T47D (cell line): ENCODE measurements around the gene ZDHHC7.

Experiments
- DNase-seq, 2 experiments: peaks; one replicate each; pipeline versions ENCODE4 v3.0.0 to v3.0.0-alpha.2; 2011 to 2012; ENCODE audit warnings: low read depth in 1 of 2, low spot score in 1 of 2
- JUND ChIP-seq: IDR thresholded peaks from 2 replicates; pipeline ENCODE4 v1.6.1; 2012; ENCODE audit warnings: low read depth
- in situ Hi-C: cut with HindIII; loops from 2 replicates; pipeline ENCODE4 v1.10.0; 2016; ENCODE audit warnings: low sequenced_read_pairs, low pct_unique_long_range_greater_than_20kb

ZDHHC7 gene

GRCh38 chr16:85049706-85050305 is 38.5 kb upstream of the ZDHHC7 start:
- in situ Hi-C loops = no loop called here
- DNase-seq = no peak
- TF ChIP-seq JUND = no peak

- no peak for TF ChIP-seq JUND
- in situ Hi-C loops = no loop called here
- DNase-seq = no peak
These were observed 37.7 kb upstream of the ZDHHC7 start for GRCh38 chr16:85048921-85049562.

- no peak for TF ChIP-seq JUND
- no peak for DNase-seq
- in situ Hi-C loops = no loop called here
These were observed 36.6 kb upstream of the ZDHHC7 start for GRCh38 chr16:85047867-85048455.

- no peak for TF ChIP-seq JUND
- DNase-seq = no peak
- in situ Hi-C loops = no loop called here
These were observed 35.9 kb upstream of the ZDHHC7 start for GRCh38 chr16:85046931-85047866.

- no peak for DNase-seq
- no peak for TF ChIP-seq JUND
- in situ Hi-C loops = no loop called here
These were observed 35.2 kb upstream of the ZDHHC7 start for GRCh38 chr16:85046472-85046916.

GRCh38 chr16:85045641-85046471 is 34.5 kb upstream of the ZDHHC7 start:
- TF ChIP-seq JUND = no peak

GRCh38 chr16:85045077-85045476 is 33.7 kb upstream of the ZDHHC7 start:
- no peak for TF ChIP-seq JUND
- in situ Hi-C loops = no loop called here
- DNase-seq = no peak

More at GRCh38 chr16:85045641-85046471, 34.5 kb upstream of the ZDHHC7 start:
- in situ Hi-C loops = no loop called here
- no peak for DNase-seq

- DNase-seq = no peak
- no peak for TF ChIP-seq JUND
- in situ Hi-C loops = no loop called here
These were observed 31.3 kb upstream of the ZDHHC7 start for GRCh38 chr16:85042606-85043005.

- in situ Hi-C loops = no loop called here
- DNase-seq = no peak
- TF ChIP-seq JUND = no peak
These were observed 30.8 kb upstream of the ZDHHC7 start for GRCh38 chr16:85042167-85042526.

- in situ Hi-C loops = no loop called here
- DNase-seq = no peak
- no peak for TF ChIP-seq JUND
These were observed 30.2 kb upstream of the ZDHHC7 start for GRCh38 chr16:85041219-85042166.

GRCh38 chr16:85040685-85041084 is 29.4 kb upstream of the ZDHHC7 start:
- no peak for DNase-seq
- in situ Hi-C loops = no loop called here

More at GRCh38 chr16:85040685-85041084, 29.4 kb upstream of the ZDHHC7 start:
- no peak for TF ChIP-seq JUND
